Measurements from ENCODE around the gene SH2D1A. TPM values are rescaled to one million over a fixed set of nuclear protein-coding genes. Genes with fewer than 3 reads are reported as not detected.

Gene SH2D1A
- total RNA-seq, 1 experiment from 2014 or later = not detected

GRCh38 chrX:124421898-124422655, 75.7 kb downstream of the SH2D1A start:
- DNase-seq (ENCODE audit: low spot score) = peak; percentile 1

Other genes with a start within 250 kb of the SH2D1A start
- gene TEX13D, start 13.9 kb upstream of the SH2D1A start, total RNA-seq (2014; rRNA removed; shearing (Covaris generic)) = not detected in 2 replicates